PC-9 (cell line): ENCODE measurements around the gene PHACTR4. TPM values are rescaled to one million over a fixed set of nuclear protein-coding genes. Genes with fewer than 3 reads are reported as not detected.
A peak's percentile ranks its signal among the peaks of the same experiment; 100 is the strongest.

Experiments used
- BruUV-seq: library from RNA; stranded (reverse); fragments of 400-500 nt; replicated peaks from 2 replicates; lab custom pipeline; 2021; lab: Mats Ljungman, UMichigan
- CTCF ChIA-PET: fragments of 300-600 bp; sonication (Branson Sonifier 250); formaldehyde crosslinking; loops from one replicate; lab custom pipeline; 2022; ENCODE audit warnings: antibody characterized with exemption; lab: Charles Lee
- POLR2A ChIA-PET: fragments of 300-600 bp; sonication (Branson Sonifier 250); formaldehyde crosslinking; loops from one replicate; lab custom pipeline; 2022; ENCODE audit warnings: antibody characterized with exemption; ENCODE audit not compliant: unreplicated experiment; lab: Charles Lee
- DNase-seq, 2 experiments: peaks; one replicate each; pipeline versions ENCODE4 v3.0.0 to v3.0.0-alpha.2; 2015 to 2022; ENCODE audit warnings: mixed read lengths in 1 of 2
- H2AFZ ChIP-seq: fragments of 200-600 bp; sonication (generic); 2 replicates; pipeline ENCODE4 v1.8.1; 2017; ENCODE audit warnings: antibody characterized with exemption
- H3F3A ChIP-seq: fragments of 200-600 bp; sonication (generic); 2 replicates; pipeline ENCODE4 v1.8.1; 2017; ENCODE audit warnings: antibody characterized with exemption, mild to moderate bottlenecking, low read depth; ENCODE audit not compliant: insufficient read depth
- H3K27ac ChIP-seq: fragments of 200-600 bp; sonication (generic); 2 replicates; pipeline ENCODE4 v1.6.1; 2016; ENCODE audit warnings: mixed run types
- H3K27me3 ChIP-seq: fragments of 200-600 bp; sonication (generic); 2 replicates; pipeline ENCODE4 v1.6.1; 2016; ENCODE audit warnings: low read depth, mixed run types; ENCODE audit not compliant: insufficient read depth
- H3K36me3 ChIP-seq: fragments of 200-600 bp; sonication (generic); 2 replicates; pipeline ENCODE4 v1.6.1; 2016; ENCODE audit warnings: low read depth, mixed run types
- H3K4me1 ChIP-seq: fragments of 200-600 bp; sonication (generic); replicated peaks from 2 replicates; pipeline ENCODE4 v1.6.1; 2016; ENCODE audit warnings: mixed run types; ENCODE audit not compliant: insufficient read depth
- H3K4me2 ChIP-seq: fragments of 200-600 bp; sonication (generic); 2 replicates; pipeline ENCODE4 v1.6.1; 2017; ENCODE audit warnings: mixed run types
- H3K4me3 ChIP-seq: fragments of 200-600 bp; sonication (generic); 2 replicates; pipeline ENCODE4 v1.6.1; 2016; ENCODE audit warnings: mixed run types
- H3K79me2 ChIP-seq: fragments of 200-600 bp; sonication (generic); 2 replicates; pipeline ENCODE4 v1.6.1; 2017; ENCODE audit warnings: low read depth, mixed run types
- H3K9me2 ChIP-seq: fragments of 200-600 bp; sonication (generic); 2 replicates; pipeline ENCODE4 v1.8.1; 2017; ENCODE audit warnings: mild to moderate bottlenecking; ENCODE audit not compliant: insufficient read depth
- H3K9me3 ChIP-seq: fragments of 200-600 bp; sonication (generic); 2 replicates; pipeline ENCODE4 v1.8.1; 2016; ENCODE audit warnings: low read depth; ENCODE audit not compliant: insufficient read depth
- H4K20me1 ChIP-seq: fragments of 200-600 bp; sonication (generic); 2 replicates; pipeline ENCODE4 v1.8.1; 2017; ENCODE audit not compliant: insufficient read depth
- CTCF ChIP-seq: fragments of 200-600 bp; sonication (generic); conservative IDR thresholded peaks from 2 replicates; pipeline ENCODE4 v1.6.1; 2017; ENCODE audit warnings: mixed run types, antibody characterized with exemption, mild to moderate bottlenecking, moderate library complexity
- EZH2 ChIP-seq: fragments of 200-600 bp; sonication (generic); IDR thresholded peaks from 2 replicates; pipeline ENCODE4 v1.8.0; 2017; ENCODE audit warnings: antibody characterized with exemption, low read depth
- intact Hi-C: fragments of 100-400 bp; cut with micrococcal nuclease; formaldehyde crosslinking; loops from one replicate; pipeline ENCODE4 v1.10.0; 2022; ENCODE audit not compliant: unreplicated experiment
- total RNA-seq: library from RNA; stranded (reverse); gene quantifications from 2 replicates; pipeline ENCODE4 v1.2.3, GENCODE V29; 2021

The PHACTR4 gene
- total RNA-seq, 1 experiment from 2014 or later, result 45.1 TPM

- POLR2A ChIA-PET, result interaction anchor here (0.6 kb wide), 1 partner anchor 84 kb away, joined by 4 read pairs; no protein-coding TSS in a partner anchor
- Histone ChIP-seq H3K9me2 (no peaks in the 10 kb centered on the region), H3K4me2 (peak overlapping the region; percentile 59), H2AFZ (no peak overlapping the region), H3K27me3 (no peaks in the 10 kb centered on the region), H3K4me3 (no peak overlapping the region), H4K20me1 (no peaks in the 10 kb centered on the region), H3K4me1 (peaks cover 21% of the 10 kb centered on the region), H3K36me3 (no peaks in the 10 kb centered on the region), H3F3A (peaks cover 9% of the 10 kb centered on the region; the same call in 1 of the 2 replicates), H3K27ac (peak overlapping the region; percentile 100), H3K9me3 (no peaks in the 10 kb centered on the region), H3K79me2 (0 out of 2 replicates have a peak, but pooled peaks cover 7% of the 10 kb centered on the region)
- no peak for TF ChIP-seq EZH2
- no peak for DNase-seq
- CTCF ChIA-PET, result interaction anchor here (1.1 kb wide), 1 partner anchor 11 kb away, joined by 3 read pairs; no protein-coding TSS in a partner anchor
- no TSS peak for BruUV-seq
- intact Hi-C loops, result no loop called here
These were observed 48.5 kb downstream of the PHACTR4 start for GRCh38 chr1:28417926-28418637.

GRCh38 chr1:28421744-28422143 lies 52.2 kb downstream of the PHACTR4 start:
- intact Hi-C loops, result no loop called here
- TF ChIP-seq EZH2 (no peak), CTCF (no peak)
- H2AFZ ChIP-seq, result no peak overlapping the region
- POLR2A ChIA-PET, result interaction anchor here (0.6 kb wide), 1 partner anchor 108 kb away, joined by 3 read pairs; no protein-coding TSS in a partner anchor
- DNase-seq, result no peak
- no peaks in the 10 kb centered on the region for H3K27me3 ChIP-seq
- H3K9me2 ChIP-seq, result no peaks in the 10 kb centered on the region
- peaks cover 9% of the 10 kb centered on the region; the same call in 1 of the 2 replicates for H3F3A ChIP-seq
- no TSS peak for BruUV-seq
- peaks cover 15% of the 10 kb centered on the region for H3K4me1 ChIP-seq
- 0 out of 2 replicates have a peak, but pooled peaks cover 7% of the 10 kb centered on the region for H3K79me2 ChIP-seq
- H3K4me3 ChIP-seq, result no peak overlapping the region
- H3K9me3 ChIP-seq, result no peaks in the 10 kb centered on the region
- CTCF ChIA-PET, result interaction anchor here (0.6 kb wide), 1 partner anchor 342 kb away, joined by 4 read pairs; no protein-coding TSS in a partner anchor
- no peaks in the 10 kb centered on the region for H4K20me1 ChIP-seq
- no peak overlapping the region for H3K4me2 ChIP-seq
- no peaks in the 10 kb centered on the region for H3K36me3 ChIP-seq
- H3K27ac ChIP-seq, result no peak overlapping the region

- H3K4me1 ChIP-seq, result no peaks in the 10 kb centered on the region
- DNase-seq, result no peak
- no peak overlapping the region for H3K4me2 ChIP-seq
- H3K9me2 ChIP-seq, result no peaks in the 10 kb centered on the region
- no TSS peak for BruUV-seq
- H3K9me3 ChIP-seq, result no peaks in the 10 kb centered on the region
- TF ChIP-seq EZH2, result no peak
- TF ChIP-seq CTCF, result no peak
- ChIA-PET POLR2A (no interaction called here), CTCF (no interaction called here)
- no peaks in the 10 kb centered on the region for H3F3A ChIP-seq
- no peaks in the 10 kb centered on the region for H3K27me3 ChIP-seq
- H3K4me3 ChIP-seq, result no peak overlapping the region
- no peaks in the 10 kb centered on the region for H4K20me1 ChIP-seq
- H3K79me2 ChIP-seq, result no peaks in the 10 kb centered on the region
- no peak overlapping the region for H2AFZ ChIP-seq
- H3K27ac ChIP-seq, result no peak overlapping the region
- intact Hi-C loops, result no loop called here
- no peaks in the 10 kb centered on the region for H3K36me3 ChIP-seq
These were observed 57.3 kb downstream of the PHACTR4 start for GRCh38 chr1:28426831-28427230.
